Glutamatergic neuron (in vitro differentiated cells): Measurements from ENCODE around the gene APOL4. TPM values are rescaled to one million over a fixed set of nuclear protein-coding genes. Genes with fewer than 3 reads are reported as not detected.
A peak's percentile ranks its signal among the peaks of the same experiment; 100 is the strongest.

Source experiments
- DNase-seq: peaks from one replicate; pipeline ENCODE4 v3.0.0; 2022
- H3K27ac Mint-ChIP-seq: one replicate; pipeline ENCODE4 v1.8.0; 2020; ENCODE audit warnings: mild to moderate bottlenecking, mixed read lengths, inconsistent platforms; ENCODE audit not compliant: unreplicated experiment
- H3K27me3 Mint-ChIP-seq: one replicate; pipeline ENCODE4 v1.8.0; 2020; ENCODE audit warnings: mild to moderate bottlenecking, moderate library complexity, mixed read lengths, inconsistent platforms; ENCODE audit not compliant: unreplicated experiment
- H3K36me3 Mint-ChIP-seq: one replicate; pipeline ENCODE4 v1.8.0; 2020; ENCODE audit warnings: mild to moderate bottlenecking, mixed read lengths, inconsistent platforms; ENCODE audit not compliant: unreplicated experiment
- H3K4me1 Mint-ChIP-seq: one replicate; pipeline ENCODE4 v1.8.0; 2020; ENCODE audit warnings: mild to moderate bottlenecking, low read depth, mixed read lengths, inconsistent platforms; ENCODE audit not compliant: unreplicated experiment
- H3K4me3 Mint-ChIP-seq: one replicate; pipeline ENCODE4 v1.8.0; 2020; ENCODE audit warnings: mild to moderate bottlenecking, mixed read lengths, inconsistent platforms; ENCODE audit not compliant: unreplicated experiment
- H3K9me3 Mint-ChIP-seq: one replicate; pipeline ENCODE4 v1.8.0; 2020; ENCODE audit warnings: mild to moderate bottlenecking, moderate library complexity, mixed read lengths, inconsistent platforms; ENCODE audit not compliant: unreplicated experiment
- CTCF ChIP-seq: fragments of 200-600 bp; sonication (generic); IDR thresholded peaks from one replicate; pipeline ENCODE4 v1.5.0; 2021; ENCODE audit not compliant: partially characterized antibody, unreplicated experiment
- total RNA-seq: library from RNA; stranded (reverse); fragmentation: NEBNext Ultra II Directional; extraction: Animal tissue kit (Norgen Biotek cat#: 25700); gene quantifications from one replicate; pipeline ENCODE4 v1.2.1, GENCODE V29; 2021; ENCODE audit not compliant: unreplicated experiment

APOL4 gene
- total RNA-seq, 1 donor from 2014 or later = not detected

- Mint-ChIP-seq H3K4me1 (no peaks in the 10 kb centered on the region), H3K36me3 (peaks cover 43% of the 10 kb centered on the region), H3K27ac (no peak overlapping the region), H3K9me3 (peaks cover 19% of the 10 kb centered on the region), H3K4me3 (no peak overlapping the region), H3K27me3 (peaks cover 2% of the 10 kb centered on the region)
- TF ChIP-seq CTCF = no peak
- no peak for DNase-seq
Measured at GRCh38 chr22:36245805-36246356, 44.3 kb upstream of the APOL4 start.

GRCh38 chr22:36244522-36245391 lies 43.1 kb upstream of the APOL4 start:
- DNase-seq = no peak
- Mint-ChIP-seq H3K9me3 (peaks cover 19% of the 10 kb centered on the region), H3K36me3 (peaks cover 38% of the 10 kb centered on the region), H3K27ac (no peak overlapping the region), H3K4me3 (no peak overlapping the region), H3K27me3 (peaks cover 2% of the 10 kb centered on the region), H3K4me1 (no peaks in the 10 kb centered on the region)
- no peak for TF ChIP-seq CTCF

GRCh38 chr22:36243986-36244385 lies 42.4 kb upstream of the APOL4 start:
- H3K27me3 Mint-ChIP-seq = peaks cover 2% of the 10 kb centered on the region
- no peak overlapping the region for H3K4me3 Mint-ChIP-seq
- no peak overlapping the region for H3K27ac Mint-ChIP-seq
- H3K4me1 Mint-ChIP-seq = peaks cover 4% of the 10 kb centered on the region
- no peak for TF ChIP-seq CTCF
- H3K36me3 Mint-ChIP-seq = peaks cover 38% of the 10 kb centered on the region
- DNase-seq = no peak
- H3K9me3 Mint-ChIP-seq = peaks cover 19% of the 10 kb centered on the region

GRCh38 chr22:36239401-36240171 lies 38.0 kb upstream of the APOL4 start, which contains the start of gene APOL2:
Gene APOL2, minus strand, starts transcription at chr22:36239527. Its CDS starts 6,365 bp downstream, at chr22:36233162.
- Mint-ChIP-seq H3K27ac (peak within 1 kb of the TSS; percentile 21), H3K4me1 (peaks cover 4% of the 10 kb centered on the region), H3K36me3 (peaks cover 23% of the 10 kb centered on the region), H3K27me3 (no peaks in the 10 kb centered on the region), H3K9me3 (peaks cover 9% of the 10 kb centered on the region), H3K4me3 (no peak within 1 kb of the TSS)
- peak; percentile 67 for DNase-seq
- no peak for TF ChIP-seq CTCF
